Neuron (in vitro differentiated cells): ENCODE data around the gene NMNAT2.

Source experiments
- H2AFZ ChIP-seq: one replicate; pipeline ENCODE4 v1.6.1; 2013; ENCODE audit warnings: low read depth, mild to moderate bottlenecking, inconsistent platforms, low read length, moderate library complexity
- H3K27me3 ChIP-seq: one replicate; pipeline ENCODE4 v1.6.1; 2013; ENCODE audit warnings: low read length; ENCODE audit not compliant: insufficient read depth
- H3K36me3 ChIP-seq: one replicate; pipeline ENCODE4 v1.6.1; 2013; ENCODE audit warnings: low read length; ENCODE audit not compliant: insufficient read depth
- H3K4me1 ChIP-seq: one replicate; pipeline ENCODE4 v1.6.1; 2013; ENCODE audit warnings: low read length; ENCODE audit not compliant: insufficient read depth
- H3K4me3 ChIP-seq: 2 replicates; pipeline ENCODE4 v1.5.1; 2013; ENCODE audit warnings: mild to moderate bottlenecking, low read length, moderate library complexity
- H3K9me3 ChIP-seq: one replicate; pipeline ENCODE4 v1.6.1; 2013; ENCODE audit warnings: low read length

NMNAT2 gene

GRCh38 chr1:183267646-183268431, 150.3 kb downstream of the NMNAT2 start:
- H3K9me3 ChIP-seq = no peaks in the 10 kb centered on the region
- H3K27me3 ChIP-seq = no peaks in the 10 kb centered on the region
- no peak overlapping the region for H3K4me3 ChIP-seq
- H3K4me1 ChIP-seq = no peaks in the 10 kb centered on the region
- no peaks in the 10 kb centered on the region for H3K36me3 ChIP-seq
- no peak overlapping the region for H2AFZ ChIP-seq

- Histone ChIP-seq H3K36me3 (no peaks in the 10 kb centered on the region), H3K9me3 (no peaks in the 10 kb centered on the region), H2AFZ (no peak overlapping the region), H3K4me1 (no peaks in the 10 kb centered on the region), H3K4me3 (no peak overlapping the region), H3K27me3 (no peaks in the 10 kb centered on the region)
These were observed 154.1 kb downstream of the NMNAT2 start for GRCh38 chr1:183263886-183264602.

GRCh38 chr1:183262628-183263200, 155.5 kb downstream of the NMNAT2 start:
- H3K4me3 ChIP-seq = no peak overlapping the region
- no peaks in the 10 kb centered on the region for H3K4me1 ChIP-seq
- H3K27me3 ChIP-seq = no peaks in the 10 kb centered on the region

GRCh38 chr1:183259924-183260323, 158.3 kb downstream of the NMNAT2 start:
- Histone ChIP-seq H3K4me1 (no peaks in the 10 kb centered on the region), H2AFZ (no peak overlapping the region), H3K9me3 (no peaks in the 10 kb centered on the region), H3K27me3 (no peaks in the 10 kb centered on the region), H3K4me3 (no peak overlapping the region), H3K36me3 (no peaks in the 10 kb centered on the region)

More at GRCh38 chr1:183262628-183263200, 155.5 kb downstream of the NMNAT2 start:
- H3K9me3 ChIP-seq = no peaks in the 10 kb centered on the region
- no peak overlapping the region for H2AFZ ChIP-seq
- H3K36me3 ChIP-seq = no peaks in the 10 kb centered on the region

GRCh38 chr1:183255073-183255472, 163.1 kb downstream of the NMNAT2 start:
- Histone ChIP-seq H3K4me3 (no peak overlapping the region), H3K9me3 (peaks cover 6% of the 10 kb centered on the region), H3K36me3 (no peaks in the 10 kb centered on the region), H3K27me3 (no peaks in the 10 kb centered on the region), H2AFZ (no peak overlapping the region), H3K4me1 (no peaks in the 10 kb centered on the region)

- no peaks in the 10 kb centered on the region for H3K36me3 ChIP-seq
- no peak overlapping the region for H3K4me3 ChIP-seq
- peaks cover 12% of the 10 kb centered on the region for H3K9me3 ChIP-seq
- no peaks in the 10 kb centered on the region for H3K27me3 ChIP-seq
- H2AFZ ChIP-seq = no peak overlapping the region
- no peaks in the 10 kb centered on the region for H3K4me1 ChIP-seq
These were observed 166.2 kb downstream of the NMNAT2 start for GRCh38 chr1:183251959-183252450.

- Histone ChIP-seq H3K4me3 (no peak overlapping the region), H3K36me3 (no peaks in the 10 kb centered on the region), H3K27me3 (no peaks in the 10 kb centered on the region), H3K9me3 (peaks cover 12% of the 10 kb centered on the region), H3K4me1 (no peaks in the 10 kb centered on the region), H2AFZ (no peak overlapping the region)
These were observed 166.8 kb downstream of the NMNAT2 start for GRCh38 chr1:183251101-183251958.

- Histone ChIP-seq H3K9me3 (peaks cover 12% of the 10 kb centered on the region), H3K27me3 (no peaks in the 10 kb centered on the region), H2AFZ (no peak overlapping the region), H3K4me3 (no peak overlapping the region), H3K36me3 (no peaks in the 10 kb centered on the region), H3K4me1 (peaks cover 4% of the 10 kb centered on the region)
These were observed 168.2 kb downstream of the NMNAT2 start for GRCh38 chr1:183249941-183250452.

- no peaks in the 10 kb centered on the region for H3K27me3 ChIP-seq
These were observed 169.0 kb downstream of the NMNAT2 start for GRCh38 chr1:183248989-183249691.

GRCh38 chr1:183247931-183248330, 170.2 kb downstream of the NMNAT2 start:
- H2AFZ ChIP-seq = no peak overlapping the region
- peaks cover 4% of the 10 kb centered on the region for H3K4me1 ChIP-seq
- H3K27me3 ChIP-seq = no peaks in the 10 kb centered on the region
- H3K9me3 ChIP-seq = peaks cover 9% of the 10 kb centered on the region
- no peaks in the 10 kb centered on the region for H3K36me3 ChIP-seq
- H3K4me3 ChIP-seq = no peak overlapping the region

More at GRCh38 chr1:183248989-183249691, 169.0 kb downstream of the NMNAT2 start:
- Histone ChIP-seq H2AFZ (no peak overlapping the region), H3K9me3 (peaks cover 9% of the 10 kb centered on the region), H3K36me3 (no peaks in the 10 kb centered on the region), H3K4me3 (no peak overlapping the region), H3K4me1 (peaks cover 4% of the 10 kb centered on the region)

GRCh38 chr1:183247484-183247883, 170.7 kb downstream of the NMNAT2 start:
- Histone ChIP-seq H3K9me3 (peaks cover 9% of the 10 kb centered on the region), H2AFZ (no peak overlapping the region), H3K4me1 (peaks cover 4% of the 10 kb centered on the region), H3K36me3 (no peaks in the 10 kb centered on the region), H3K27me3 (no peaks in the 10 kb centered on the region), H3K4me3 (no peak overlapping the region)

GRCh38 chr1:183247066-183247465, 171.1 kb downstream of the NMNAT2 start:
- peaks cover 4% of the 10 kb centered on the region for H3K4me1 ChIP-seq
- H3K27me3 ChIP-seq = no peaks in the 10 kb centered on the region
- peaks cover 9% of the 10 kb centered on the region for H3K9me3 ChIP-seq
- H3K4me3 ChIP-seq = no peak overlapping the region
- H2AFZ ChIP-seq = no peak overlapping the region
- H3K36me3 ChIP-seq = no peaks in the 10 kb centered on the region
